ENCODE results near the gene LMCD1. TPM values are rescaled to one million over a fixed set of nuclear protein-coding genes. Genes with fewer than 3 reads are reported as not detected.

Gene LMCD1
- total and polyA plus RNA-seq, 2 of the 8 experiments (the other 6 are each of a cell fraction or from before 2014, with no cell fraction given), result 12.3 to 26.5 TPM

DNA sequence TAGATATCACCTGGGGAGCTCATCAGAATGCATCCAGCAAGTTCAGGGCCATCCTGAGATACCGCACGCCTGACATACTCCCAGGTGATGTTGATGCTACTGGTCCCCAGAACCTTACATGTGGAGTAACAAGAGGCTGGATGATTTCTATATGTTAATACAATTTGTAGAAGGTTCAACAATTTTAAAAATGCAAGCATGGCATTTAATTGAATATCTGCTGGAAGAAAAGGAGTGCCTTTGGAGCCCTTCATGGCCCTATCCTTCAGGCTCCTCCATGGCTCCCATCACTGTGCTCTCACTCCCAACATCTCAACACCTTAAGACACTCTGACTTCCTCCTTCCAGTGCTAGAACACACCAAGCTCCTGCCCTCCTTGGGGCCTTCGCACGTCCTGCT is 36.6 kb downstream of the LMCD1 start:
- Histone ChIP-seq H3K9ac (replicated peaks in 1 of 4; ENCODE audit: extremely low read depth in 1 of 4, low read depth in 3 of 4, low read length in 3 of 4) (no peak overlapping the region), H2BK15ac (ENCODE audit: low read length) (no peak overlapping the region), H4K20me1 (replicated peaks in 1 of 2; ENCODE audit: control insufficient read depth in 1 of 2, insufficient read depth in 2 of 2, low read length in 2 of 2) (no peaks in the 10 kb centered on the region), H3K4ac (replicated peaks; ENCODE audit: insufficient read length, low read depth, low read length) (no peak overlapping the region), H3K79me2 (ENCODE audit: control insufficient read depth in 1 of 2, insufficient read depth in 2 of 2, low read length in 2 of 2) (no peaks in the 10 kb centered on the region), H3K4me2 (ENCODE audit: insufficient read depth in 1 of 2, low read depth in 2 of 2, low read length in 2 of 2) (no peak overlapping the region), H2BK5ac (ENCODE audit: low read depth, low read length) (no peak overlapping the region), H4K8ac (ENCODE audit: extremely low read depth, insufficient read depth, low read length) (no peak overlapping the region), H3K23me2 (ENCODE audit: low read depth, low read length) (no peaks in the 10 kb centered on the region), H3K18ac (ENCODE audit: extremely low read depth, low read length) (no peak overlapping the region), H3K27me3 (replicated peaks in 1 of 4; ENCODE audit: control insufficient read depth in 3 of 4, extremely low read depth in 1 of 4, insufficient read depth in 3 of 4, low read length in 3 of 4) (no peaks in the 10 kb centered on the region), H3K56ac (replicated peaks; ENCODE audit: insufficient read length, low read depth, low read length) (no peak overlapping the region), H2BK120ac (replicated peaks; ENCODE audit: low read depth, low read length) (no peak overlapping the region), H3K14ac (ENCODE audit: insufficient read length) (no peak overlapping the region), H3K23ac (ENCODE audit: insufficient read length) (no peak overlapping the region), H3K36me3 (ENCODE audit: control insufficient read depth in 2 of 4, insufficient read depth in 4 of 4, low read length in 3 of 4) (peaks cover 0 to 14% (median 6%) of the 10 kb centered on the region in 4 experiments; a peak in 7 of 8 replicates), H2BK12ac (ENCODE audit: low read depth, low read length) (no peak overlapping the region), H2AFZ (ENCODE audit: low read length) (no peak overlapping the region), H2BK20ac (ENCODE audit: low read length) (no peak overlapping the region), H4K91ac (replicated peaks; ENCODE audit: insufficient read length, low read length) (no peak overlapping the region), H3K27ac (ENCODE audit: low read depth, low read length) (no peak overlapping the region), H3K79me1 (ENCODE audit: low read depth, low read length) (no peaks in the 10 kb centered on the region; the same call in 1 of the 2 replicates), H3K4me3 (ENCODE audit: extremely low read depth in 1 of 4, insufficient read depth in 2 of 4, low read depth in 3 of 4, low read length in 4 of 4) (no peak overlapping the region), H2AK5ac (ENCODE audit: low read depth, low read length) (no peak overlapping the region), H4K5ac (ENCODE audit: insufficient read length, low read depth, low read length) (no peak overlapping the region), H3K4me1 (replicated peaks in 1 of 4; ENCODE audit: control insufficient read depth in 3 of 4, insufficient read depth in 4 of 4, low read length in 3 of 4) (peaks cover 0 to 8% (median 5%) of the 10 kb centered on the region in 4 experiments; a peak in 4 of 7 replicates), H3K9me3 (ENCODE audit: insufficient read depth in 2 of 2, low read depth in 1 of 2, low read length in 1 of 2) (0 out of 4 replicates have a peak, but pooled peaks cover 0 to 2% of the 10 kb centered on the region in 2 experiments)
- ChIA-PET CTCF (ENCODE audit: partially characterized antibody) (interaction anchor here (0.6 to 1.3 kb wide), 2 partner anchors 88 to 101 kb away, joined by 3 read pairs; no protein-coding TSS in a partner anchor), POLR2A (ENCODE audit: partially characterized antibody) (interaction anchor here (1.1 kb wide), 1 partner anchor 80 kb away, joined by 3 read pairs; no protein-coding TSS in a partner anchor)
- DNase-seq (ENCODE audit: low read depth in 1 of 2, low spot score in 2 of 2) (no peak), FAIRE-seq (no peak)
- WGBS, 2 experiments (ENCODE audit: extremely low coverage in 1 of 2, insufficient coverage in 1 of 2, insufficient read length in 1 of 2, insufficient replicate concordance in 2 of 2, low coverage in 1 of 2, low lambda C conversion rate in 2 of 2, missing lambda C conversion rate in 1 of 2), result 88% methylated on average over 4 of the region's 4 CpGs; no CpG with 5 or more reads in 1 of the 2 experiments
- TF ChIP-seq, protein P1, sequence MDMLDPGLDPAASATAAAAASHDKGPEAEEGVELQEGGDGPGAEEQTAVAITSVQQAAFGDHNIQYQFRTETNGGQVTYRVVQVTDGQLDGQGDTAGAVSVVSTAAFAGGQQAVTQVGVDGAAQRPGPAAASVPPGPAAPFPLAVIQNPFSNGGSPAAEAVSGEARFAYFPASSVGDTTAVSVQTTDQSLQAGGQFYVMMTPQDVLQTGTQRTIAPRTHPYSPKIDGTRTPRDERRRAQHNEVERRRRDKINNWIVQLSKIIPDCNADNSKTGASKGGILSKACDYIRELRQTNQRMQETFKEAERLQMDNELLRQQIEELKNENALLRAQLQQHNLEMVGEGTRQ (IDR thresholded peaks at IDR 0.05; ENCODE audit: low read length), result no peak
- TF ChIP-seq TAF1 (IDR thresholded peaks at IDR 0.05; ENCODE audit: low read depth, low read length) (no peak), JUN (IDR thresholded peaks at IDR 0.05; ENCODE audit: low read depth, low read length) (no peak), TBP (IDR thresholded peaks at IDR 0.05; ENCODE audit: low read depth, low read length) (no peak), KDM5A (IDR thresholded peaks at IDR 0.05; ENCODE audit: low read length) (no peak), KDM4A (IDR thresholded peaks at IDR 0.05; ENCODE audit: low read depth, low read length, severe bottlenecking) (no peak), ASH2L (IDR thresholded peaks at IDR 0.05; ENCODE audit: low read length) (no peak)
- TF ChIP-seq, protein P2, sequence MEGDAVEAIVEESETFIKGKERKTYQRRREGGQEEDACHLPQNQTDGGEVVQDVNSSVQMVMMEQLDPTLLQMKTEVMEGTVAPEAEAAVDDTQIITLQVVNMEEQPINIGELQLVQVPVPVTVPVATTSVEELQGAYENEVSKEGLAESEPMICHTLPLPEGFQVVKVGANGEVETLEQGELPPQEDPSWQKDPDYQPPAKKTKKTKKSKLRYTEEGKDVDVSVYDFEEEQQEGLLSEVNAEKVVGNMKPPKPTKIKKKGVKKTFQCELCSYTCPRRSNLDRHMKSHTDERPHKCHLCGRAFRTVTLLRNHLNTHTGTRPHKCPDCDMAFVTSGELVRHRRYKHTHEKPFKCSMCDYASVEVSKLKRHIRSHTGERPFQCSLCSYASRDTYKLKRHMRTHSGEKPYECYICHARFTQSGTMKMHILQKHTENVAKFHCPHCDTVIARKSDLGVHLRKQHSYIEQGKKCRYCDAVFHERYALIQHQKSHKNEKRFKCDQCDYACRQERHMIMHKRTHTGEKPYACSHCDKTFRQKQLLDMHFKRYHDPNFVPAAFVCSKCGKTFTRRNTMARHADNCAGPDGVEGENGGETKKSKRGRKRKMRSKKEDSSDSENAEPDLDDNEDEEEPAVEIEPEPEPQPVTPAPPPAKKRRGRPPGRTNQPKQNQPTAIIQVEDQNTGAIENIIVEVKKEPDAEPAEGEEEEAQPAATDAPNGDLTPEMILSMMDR (IDR thresholded peaks at IDR 0.05; ENCODE audit: control extremely low read depth in 1 of 3, insufficient read depth in 1 of 3, low read depth in 1 of 3, low read length in 3 of 3), result no peak

Measured in H1 (cell line).